D721Med (cell line): ENCODE measurements around the gene OBSCN.

Experiments used
- DNase-seq: peaks from one replicate; pipeline ENCODE4 v3.0.0; 2011; ENCODE audit warnings: low spot score; ENCODE audit not compliant: insufficient read length
- FAIRE-seq: peaks from 2 replicates; lab custom pipeline; 2011; peaks lifted over from hg19 to GRCh38; lab: Jason Lieb, UNC
- CTCF ChIP-seq: IDR thresholded peaks from 2 replicates; pipeline ENCODE4 v1.5.1; 2012; ENCODE audit warnings: mild to moderate bottlenecking, control low read depth; ENCODE audit not compliant: insufficient read depth; ENCODE audit errors: missing control alignments

OBSCN gene

GRCh38 chr1:228284148-228284495, 76.3 kb downstream of the OBSCN start:
- FAIRE-seq (no peak), DNase-seq (no peak)
- no peak for TF ChIP-seq CTCF

GRCh38 chr1:228284521-228284920, 76.7 kb downstream of the OBSCN start:
- no peak for DNase-seq
- FAIRE-seq = no peak
- no peak for TF ChIP-seq CTCF

- DNase-seq (no peak), FAIRE-seq (no peak)
- TF ChIP-seq CTCF = no peak
Measured at GRCh38 chr1:228285661-228286504, 78.0 kb downstream of the OBSCN start.

GRCh38 chr1:228286505-228287417, 78.9 kb downstream of the OBSCN start:
- DNase-seq (no peak), FAIRE-seq (no peak)
- no peak for TF ChIP-seq CTCF

- no peak for FAIRE-seq
- no peak for TF ChIP-seq CTCF
- no peak for DNase-seq
Measured at GRCh38 chr1:228287541-228288425, 79.9 kb downstream of the OBSCN start.

GRCh38 chr1:228288536-228289238, 80.8 kb downstream of the OBSCN start:
- DNase-seq (no peak), FAIRE-seq (no peak)
- TF ChIP-seq CTCF = no peak
